Neural progenitor cell (in vitro differentiated cells): ENCODE measurements around the gene SLC47A2. TPM values are rescaled to one million over a fixed set of nuclear protein-coding genes. Genes with fewer than 3 reads are reported as not detected.

ENCODE experiments used
- DNase-seq: peaks from one replicate; pipeline ENCODE4 v3.0.0-alpha.2; 2016; ENCODE audit warnings: low spot score
- H2AFZ ChIP-seq: fragments of 200-600 bp; sonication (generic); replicated peaks from 2 replicates; pipeline ENCODE4 v1.6.1; 2016; ENCODE audit warnings: antibody characterized with exemption
- H3F3A ChIP-seq: fragments of 200-600 bp; sonication (generic); 2 replicates; pipeline ENCODE4 v1.6.1; 2016; ENCODE audit warnings: antibody characterized with exemption, low read depth
- H3K27ac ChIP-seq: fragments of 200-600 bp; sonication (generic); 2 replicates; pipeline ENCODE4 v1.5.1; 2016; ENCODE audit warnings: mild to moderate bottlenecking
- H3K27me3 ChIP-seq: fragments of 200-600 bp; sonication (generic); 2 replicates; pipeline ENCODE4 v1.6.1; 2016; ENCODE audit warnings: mild to moderate bottlenecking, moderate library complexity
- H3K36me3 ChIP-seq: fragments of 200-600 bp; sonication (generic); 2 replicates; pipeline ENCODE4 v1.5.1; 2016
- H3K4me1 ChIP-seq: fragments of 200-600 bp; sonication (generic); 2 replicates; pipeline ENCODE4 v1.6.1; 2016; ENCODE audit warnings: mixed run types
- H3K4me2 ChIP-seq: fragments of 200-600 bp; sonication (generic); 2 replicates; pipeline ENCODE4 v1.6.1; 2016
- H3K4me3 ChIP-seq: fragments of 200-600 bp; sonication (generic); 2 replicates; pipeline ENCODE4 v1.5.1; 2016
- H3K79me2 ChIP-seq: fragments of 200-600 bp; sonication (generic); 2 replicates; pipeline ENCODE4 v1.6.1; 2016; ENCODE audit warnings: low read depth
- H3K9ac ChIP-seq: fragments of 200-600 bp; sonication (generic); 2 replicates; pipeline ENCODE4 v1.6.1; 2016
- H3K9me3 ChIP-seq: fragments of 200-600 bp; sonication (generic); 2 replicates; pipeline ENCODE4 v1.5.1; 2016; ENCODE audit warnings: low read depth
- H4K20me1 ChIP-seq: fragments of 200-600 bp; sonication (generic); 2 replicates; pipeline ENCODE4 v1.6.1; 2016; ENCODE audit warnings: low read depth
- H3K27ac Mint-ChIP-seq: 3 replicates; pipeline ENCODE4 v1.8.0; 2021; ENCODE audit warnings: mixed read lengths
- H3K27me3 Mint-ChIP-seq: 2 replicates; pipeline ENCODE4 v1.8.0; 2022; ENCODE audit warnings: low read depth, mild to moderate bottlenecking, inconsistent platforms, moderate library complexity, mixed read lengths; ENCODE audit not compliant: insufficient read depth
- H3K36me3 Mint-ChIP-seq: 3 replicates; pipeline ENCODE4 v1.8.0; 2021; ENCODE audit warnings: mixed read lengths
- H3K4me1 Mint-ChIP-seq: 3 replicates; pipeline ENCODE4 v1.8.0; 2021; ENCODE audit warnings: mixed read lengths
- H3K4me3 Mint-ChIP-seq: 3 replicates; pipeline ENCODE4 v1.8.0; 2021; ENCODE audit warnings: mild to moderate bottlenecking, moderate library complexity, mixed read lengths
- H3K9me3 Mint-ChIP-seq: 3 replicates; pipeline ENCODE4 v1.8.0; 2020; ENCODE audit warnings: mixed read lengths
- CTCF ChIP-seq: fragments of 200-600 bp; sonication (generic); IDR thresholded peaks from 2 replicates; pipeline ENCODE4 v1.5.1; 2017; ENCODE audit warnings: antibody characterized with exemption, mild to moderate bottlenecking
- EZH2 ChIP-seq: fragments of 200-600 bp; sonication (generic); IDR thresholded peaks from 2 replicates; pipeline ENCODE4 v1.6.1; 2017; ENCODE audit warnings: antibody characterized with exemption, mild to moderate bottlenecking, moderate library complexity
- EZH2phosphoT487 ChIP-seq: fragments of 200-600 bp; sonication (generic); IDR thresholded peaks from 2 replicates; pipeline ENCODE4 v1.6.1; 2017; ENCODE audit warnings: antibody characterized with exemption
- total RNA-seq: library from RNA; depleted of rRNA; stranded (reverse); fragments of >200 nt; gene quantifications from 2 replicates; pipeline ENCODE4 v1.2.3, GENCODE V29; 2015; ENCODE audit warnings: low replicate concordance

The SLC47A2 gene
- total RNA-seq, 1 donor from 2014 or later: 0.39 TPM

- no peaks in the 10 kb centered on the region for H3K9me3 Mint-ChIP-seq
These were observed 3.9 kb downstream of the SLC47A2 start for GRCh38 chr17:19712436-19713004.

GRCh38 chr17:19709841-19710240, 6.5 kb downstream of the SLC47A2 start:
- no peaks in the 10 kb centered on the region for H4K20me1 ChIP-seq
- no peak overlapping the region for H3K27ac ChIP-seq
- peaks cover 28% of the 10 kb centered on the region for H3K4me1 ChIP-seq
- H3K9me3 ChIP-seq: no peaks in the 10 kb centered on the region
- Mint-ChIP-seq H3K4me1 (peaks cover 23% of the 10 kb centered on the region), H3K4me3 (no peak overlapping the region), H3K9me3 (no peaks in the 10 kb centered on the region), H3K27ac (no peak overlapping the region), H3K36me3 (no peaks in the 10 kb centered on the region), H3K27me3 (peaks cover 5% of the 10 kb centered on the region)
- no peak overlapping the region for H3K9ac ChIP-seq
- no peaks in the 10 kb centered on the region for H3K36me3 ChIP-seq
- H3K4me2 ChIP-seq: no peak overlapping the region
- H3K27me3 ChIP-seq: no peaks in the 10 kb centered on the region
- TF ChIP-seq EZH2phosphoT487 (no peak), EZH2 (no peak), CTCF (no peak)
- peaks cover 25% of the 10 kb centered on the region for H3F3A ChIP-seq
- no peak overlapping the region for H3K4me3 ChIP-seq
- H2AFZ ChIP-seq: no peak overlapping the region
- H3K79me2 ChIP-seq: no peaks in the 10 kb centered on the region
- no peak for DNase-seq

More at GRCh38 chr17:19712436-19713004, 3.9 kb downstream of the SLC47A2 start:
- Histone ChIP-seq H3K4me3 (no peak overlapping the region), H3K4me1 (peaks cover 18% of the 10 kb centered on the region), H2AFZ (peak overlapping the region; percentile 26), H3K27ac (no peak overlapping the region), H3K4me2 (no peak overlapping the region), H3K36me3 (no peaks in the 10 kb centered on the region), H3K9me3 (no peaks in the 10 kb centered on the region), H3F3A (peaks cover 3% of the 10 kb centered on the region), H3K27me3 (no peaks in the 10 kb centered on the region), H4K20me1 (no peaks in the 10 kb centered on the region), H3K79me2 (no peaks in the 10 kb centered on the region), H3K9ac (no peak overlapping the region)
- TF ChIP-seq EZH2phosphoT487 (no peak), EZH2 (no peak), CTCF (no peak)
- Mint-ChIP-seq H3K36me3 (no peaks in the 10 kb centered on the region), H3K27me3 (peaks cover 5% of the 10 kb centered on the region), H3K27ac (no peak overlapping the region), H3K4me3 (no peak overlapping the region), H3K4me1 (peaks cover 12% of the 10 kb centered on the region)
- DNase-seq: no peak

GRCh38 chr17:19708431-19709175, 7.8 kb downstream of the SLC47A2 start:
- Mint-ChIP-seq H3K4me3 (no peak overlapping the region), H3K27ac (no peak overlapping the region), H3K36me3 (no peaks in the 10 kb centered on the region), H3K9me3 (no peaks in the 10 kb centered on the region), H3K4me1 (peaks cover 35% of the 10 kb centered on the region), H3K27me3 (peaks cover 7% of the 10 kb centered on the region)
- H2AFZ ChIP-seq: no peak overlapping the region
- no peak overlapping the region for H3K4me3 ChIP-seq
- H3K9me3 ChIP-seq: no peaks in the 10 kb centered on the region
- no peaks in the 10 kb centered on the region for H3K36me3 ChIP-seq
- no peaks in the 10 kb centered on the region for H3K27me3 ChIP-seq
- no peaks in the 10 kb centered on the region for H4K20me1 ChIP-seq
- no peak overlapping the region for H3K27ac ChIP-seq
- TF ChIP-seq EZH2 (no peak), EZH2phosphoT487 (no peak)
- peaks cover 41% of the 10 kb centered on the region for H3K4me1 ChIP-seq
- no peak overlapping the region for H3K4me2 ChIP-seq
- no peaks in the 10 kb centered on the region for H3K79me2 ChIP-seq
- H3K9ac ChIP-seq: no peak overlapping the region
- H3F3A ChIP-seq: peaks cover 27% of the 10 kb centered on the region
- DNase-seq: no peak

GRCh38 chr17:19707728-19708221, 8.6 kb downstream of the SLC47A2 start:
- Histone ChIP-seq H3K4me3 (no peak overlapping the region), H3K27me3 (no peaks in the 10 kb centered on the region), H3K9me3 (no peaks in the 10 kb centered on the region), H3K79me2 (no peaks in the 10 kb centered on the region), H3F3A (peaks cover 29% of the 10 kb centered on the region), H3K9ac (no peak overlapping the region), H3K36me3 (no peaks in the 10 kb centered on the region), H3K4me2 (peak overlapping the region; percentile 61), H3K27ac (no peak overlapping the region), H3K4me1 (peaks cover 49% of the 10 kb centered on the region), H2AFZ (no peak overlapping the region), H4K20me1 (no peaks in the 10 kb centered on the region)
- no peak for TF ChIP-seq CTCF
- TF ChIP-seq EZH2: no peak
- no peak for TF ChIP-seq EZH2phosphoT487
- DNase-seq: no peak
- H3K4me1 Mint-ChIP-seq: peaks cover 43% of the 10 kb centered on the region
- peaks cover 8% of the 10 kb centered on the region for H3K27me3 Mint-ChIP-seq
- no peak overlapping the region for H3K27ac Mint-ChIP-seq
- H3K9me3 Mint-ChIP-seq: no peaks in the 10 kb centered on the region
- no peaks in the 10 kb centered on the region for H3K36me3 Mint-ChIP-seq
- H3K4me3 Mint-ChIP-seq: no peak overlapping the region
